Prostate gland (tissue), 2 donors: ENCODE measurements around the gene NPPC. TPM values are rescaled to one million over a fixed set of nuclear protein-coding genes. Genes with fewer than 3 reads are reported as not detected.

Experiments
- DNase-seq: peaks from one replicate; pipeline ENCODE4 v3.0.0-alpha.2; 2019; ENCODE audit warnings: low spot score
- H3K27ac ChIP-seq, 2 donors: fragments of 200-600 bp; sonication (generic); 2 replicates each; pipeline ENCODE4 v1.5.1; 2017 to 2019
- H3K27me3 ChIP-seq: fragments of 200-600 bp; sonication (generic); replicated peaks from 2 replicates; pipeline ENCODE4 v1.5.1; 2019; ENCODE audit not compliant: insufficient read depth
- H3K36me3 ChIP-seq, 2 donors: fragments of 200-600 bp; sonication (generic); 1 replicate in 1 of 2; 2 replicates in 1 of 2; pipeline versions ENCODE4 v1.5.1 to v1.8.1; 2017 to 2019
- H3K4me1 ChIP-seq: fragments of 200-600 bp; sonication (generic); replicated peaks from 2 replicates; pipeline ENCODE4 v1.5.1; 2019
- H3K4me3 ChIP-seq, 2 donors: fragments of 200-600 bp; sonication (generic); 2 replicates each; pipeline ENCODE4 v1.5.1; 2017 to 2019
- H3K9me3 ChIP-seq: fragments of 200-600 bp; sonication (generic); 2 replicates; pipeline ENCODE4 v1.5.1; 2017
- CTCF ChIP-seq, 4 experiments: fragments of 200-600 bp in 2 of 4; fragments of 450-650 bp in 2 of 4; sonication (generic) in 2 of 4; IDR thresholded peaks; 1 replicate in 3 of 4; 2 replicates in 1 of 4; pipeline ENCODE4 v1.5.1; 2016 to 2019; ENCODE audit warnings: antibody characterized with exemption in 4 of 4, mild to moderate bottlenecking in 2 of 4, moderate library complexity in 2 of 4
- POLR2A ChIP-seq: fragments of 450-650 bp; IDR thresholded peaks from one replicate; pipeline ENCODE4 v1.6.1; 2016; ENCODE audit warnings: antibody characterized with exemption, mild to moderate bottlenecking
- POLR2AphosphoS5 ChIP-seq: sonication (generic); formaldehyde crosslinking; IDR thresholded peaks from one replicate; pipeline ENCODE4 v1.6.1; 2017; ENCODE audit warnings: antibody characterized with exemption
- WGBS: methylation state at CpG from one replicate; pipeline ENCODE4 v1.1.5; 2018; 5-methylcytosine and 5-hydroxymethylcytosine counted together
- intact Hi-C: fragments of 100-400 bp; cut with DNase I; formaldehyde crosslinking; loops from one replicate; pipeline ENCODE4 v1.14.2; 2022
- total RNA-seq, 2 donors: library from RNA; depleted of rRNA; stranded (reverse); fragments of >200 nt; gene quantifications; one replicate each; pipeline ENCODE4 v1.1.0, GENCODE V29; 2016

Gene NPPC
- total RNA-seq, 2 donors from 2014 or later, result 3.2 to 6.4 TPM

- no peak overlapping the region for H3K4me3 ChIP-seq
- no peak for TF ChIP-seq CTCF (IDR thresholded peaks at IDR 0.05)
- TF ChIP-seq POLR2A, result no peak
- TF ChIP-seq POLR2AphosphoS5, result no peak
- no peaks in the 10 kb centered on the region for H3K27me3 ChIP-seq
- intact Hi-C loops, result no loop called here
- no peak overlapping the region for H3K27ac ChIP-seq
- H3K9me3 ChIP-seq, result no peaks in the 10 kb centered on the region
- no peak for DNase-seq
- 86% methylated on average over 7 of the region's 7 CpGs for WGBS
- H3K4me1 ChIP-seq, result no peaks in the 10 kb centered on the region
- no peaks in the 10 kb centered on the region for H3K36me3 ChIP-seq
Measured at GRCh38 chr2:231937057-231937456, 10.9 kb upstream of the NPPC start.

GRCh38 chr2:231936491-231936890 is 10.3 kb upstream of the NPPC start:
- Histone ChIP-seq H3K4me1 (no peaks in the 10 kb centered on the region), H3K27me3 (no peaks in the 10 kb centered on the region), H3K27ac (no peak overlapping the region), H3K4me3 (no peak overlapping the region), H3K36me3 (no peaks in the 10 kb centered on the region), H3K9me3 (no peaks in the 10 kb centered on the region)
- intact Hi-C loops, result no loop called here
- DNase-seq, result no peak
- TF ChIP-seq POLR2AphosphoS5, result no peak
- no peak for TF ChIP-seq CTCF (IDR thresholded peaks at IDR 0.05)
- no peak for TF ChIP-seq POLR2A
- 84% methylated on average over 4 of the region's 4 CpGs for WGBS

- Histone ChIP-seq H3K4me3 (no peak overlapping the region), H3K9me3 (no peaks in the 10 kb centered on the region), H3K4me1 (no peaks in the 10 kb centered on the region), H3K36me3 (no peaks in the 10 kb centered on the region), H3K27me3 (no peaks in the 10 kb centered on the region), H3K27ac (no peak overlapping the region)
- DNase-seq, result no peak
- WGBS, result 85% methylated on average over 1 of the region's 1 CpG
- TF ChIP-seq CTCF (IDR thresholded peaks at IDR 0.05), result no peak
- no peak for TF ChIP-seq POLR2A
- TF ChIP-seq POLR2AphosphoS5, result no peak
- intact Hi-C loops, result no loop called here
Measured at GRCh38 chr2:231935815-231936214, 9.6 kb upstream of the NPPC start.

GRCh38 chr2:231935207-231935524 is 9.0 kb upstream of the NPPC start:
- H3K4me3 ChIP-seq, result no peak overlapping the region
- TF ChIP-seq POLR2A (no peak), CTCF (IDR thresholded peaks at IDR 0.05) (no peak), POLR2AphosphoS5 (no peak)
- H3K27me3 ChIP-seq, result no peaks in the 10 kb centered on the region
- no peaks in the 10 kb centered on the region for H3K36me3 ChIP-seq
- H3K9me3 ChIP-seq, result no peaks in the 10 kb centered on the region
- no peak for DNase-seq
- WGBS, result 81% methylated on average over 4 of the region's 4 CpGs
- H3K27ac ChIP-seq, result no peak overlapping the region
- intact Hi-C loops, result no loop called here
- no peaks in the 10 kb centered on the region for H3K4me1 ChIP-seq

- no peaks in the 10 kb centered on the region for H3K27me3 ChIP-seq
- no peak for DNase-seq
- H3K9me3 ChIP-seq, result no peaks in the 10 kb centered on the region
- no peaks in the 10 kb centered on the region for H3K36me3 ChIP-seq
- 87% methylated on average over 8 of the region's 8 CpGs for WGBS
- H3K4me3 ChIP-seq, result no peak overlapping the region
- no peak for TF ChIP-seq POLR2AphosphoS5
- no peak for TF ChIP-seq CTCF (IDR thresholded peaks at IDR 0.05)
- no peak for TF ChIP-seq POLR2A
- no peaks in the 10 kb centered on the region for H3K4me1 ChIP-seq
- intact Hi-C loops, result no loop called here
- no peak overlapping the region for H3K27ac ChIP-seq
Measured at GRCh38 chr2:231934441-231935206, 8.4 kb upstream of the NPPC start.
